Fibroblast of skin of back (primary cell): ENCODE results near the gene TMEM132D.
A peak's percentile ranks its signal among the peaks of the same experiment; 100 is the strongest.

Source experiments
- DNase-seq: peaks from one replicate; pipeline ENCODE4 v3.0.0-alpha.2; 2013

The TMEM132D gene

GRCh38 chr12:129332286-129332685 lies 571.5 kb downstream of the TMEM132D start:
- DNase-seq = no peak

- DNase-seq = peak; percentile 9
Measured at GRCh38 chr12:129331356-129332085, 572.3 kb downstream of the TMEM132D start.

GRCh38 chr12:129328235-129328634 lies 575.6 kb downstream of the TMEM132D start:
- DNase-seq = no peak

GRCh38 chr12:129325566-129325965 lies 578.3 kb downstream of the TMEM132D start:
- DNase-seq = peak; percentile 7

- peak; percentile 27 for DNase-seq
Measured at GRCh38 chr12:129312048-129312447, 591.8 kb downstream of the TMEM132D start.

GRCh38 chr12:129310346-129310745 lies 593.5 kb downstream of the TMEM132D start:
- DNase-seq = no peak

- no peak for DNase-seq
Measured at GRCh38 chr12:129305851-129306250, 598.0 kb downstream of the TMEM132D start.

GRCh38 chr12:129304529-129304928 lies 599.3 kb downstream of the TMEM132D start:
- DNase-seq = peak; percentile 7

- DNase-seq = no peak
Measured at GRCh38 chr12:129300011-129300410, 603.8 kb downstream of the TMEM132D start.

GRCh38 chr12:129298921-129299320 lies 604.9 kb downstream of the TMEM132D start:
- peak; percentile 29 for DNase-seq

- DNase-seq = peak; percentile 31
Measured at GRCh38 chr12:129296671-129297070, 607.2 kb downstream of the TMEM132D start.

GRCh38 chr12:129294868-129295267 lies 609.0 kb downstream of the TMEM132D start:
- DNase-seq = no peak

GRCh38 chr12:129279771-129280170 lies 624.1 kb downstream of the TMEM132D start:
- no peak for DNase-seq

- DNase-seq = no peak
Measured at GRCh38 chr12:129276361-129277060, 627.3 kb downstream of the TMEM132D start.

GRCh38 chr12:129269756-129270495 lies 633.9 kb downstream of the TMEM132D start:
- no peak for DNase-seq

- DNase-seq = no peak
Measured at GRCh38 chr12:129258781-129259318, 645.0 kb downstream of the TMEM132D start.

GRCh38 chr12:129257524-129257923 lies 646.3 kb downstream of the TMEM132D start:
- DNase-seq = peak; percentile 18

- DNase-seq = no peak
Measured at GRCh38 chr12:129246630-129247029, 657.2 kb downstream of the TMEM132D start.

- DNase-seq = no peak
Measured at GRCh38 chr12:129245769-129246168, 658.1 kb downstream of the TMEM132D start.

GRCh38 chr12:129241852-129242251 lies 662.0 kb downstream of the TMEM132D start:
- DNase-seq = no peak

GRCh38 chr12:129237881-129238280 lies 665.9 kb downstream of the TMEM132D start:
- DNase-seq = no peak

GRCh38 chr12:129234209-129234608 lies 669.6 kb downstream of the TMEM132D start:
- no peak for DNase-seq

- DNase-seq = no peak
Measured at GRCh38 chr12:129231491-129231890, 672.3 kb downstream of the TMEM132D start.
